Measurements from ENCODE around the gene TNFAIP3.
"Not testable (repeated sequence)": the region's sequence is repeated elsewhere in the genome, so short reads cannot be mapped to it uniquely, and the experiment has no call there.

The TNFAIP3 gene

GRCh38 chr6:137830511-137830911, 36.5 kb upstream of the TNFAIP3 start:
- no peak for DNase-seq (ENCODE audit: low read depth)
- H3K4me3 ChIP-seq (ENCODE audit: low read length), result no peak overlapping the region
- TF ChIP-seq CTCF (conservative IDR thresholded peaks at IDR 0.05; ENCODE audit: low read depth, low read length), result no peak

- no peak for DNase-seq (ENCODE audit: low read depth)
- H3K4me3 ChIP-seq (ENCODE audit: low read length), result no peak overlapping the region
- no peak for TF ChIP-seq CTCF (conservative IDR thresholded peaks at IDR 0.05; ENCODE audit: low read depth, low read length)
These were observed 34.9 kb upstream of the TNFAIP3 start for GRCh38 chr6:137832110-137832509.

- H3K4me3 ChIP-seq (ENCODE audit: low read length), result no peak overlapping the region
- DNase-seq (ENCODE audit: low read depth), result no peak
- no peak for TF ChIP-seq CTCF (conservative IDR thresholded peaks at IDR 0.05; ENCODE audit: low read depth, low read length)
These were observed 32.6 kb upstream of the TNFAIP3 start for GRCh38 chr6:137834508-137834907.

GRCh38 chr6:137836788-137837187, 30.3 kb upstream of the TNFAIP3 start:
- no peak for TF ChIP-seq CTCF (conservative IDR thresholded peaks at IDR 0.05; ENCODE audit: low read depth, low read length)
- H3K4me3 ChIP-seq (ENCODE audit: low read length), result no peak overlapping the region
- no peak for DNase-seq (ENCODE audit: low read depth)

- not testable (repeated sequence) for H3K4me3 ChIP-seq (ENCODE audit: low read length); DNase-seq (ENCODE audit: low read depth)
These were observed 29.0 kb upstream of the TNFAIP3 start for GRCh38 chr6:137838090-137838489.

GRCh38 chr6:137838597-137838996, 28.5 kb upstream of the TNFAIP3 start:
- H3K4me3 ChIP-seq (ENCODE audit: low read length); DNase-seq (ENCODE audit: low read depth): not testable (repeated sequence)

- H3K4me3 ChIP-seq (ENCODE audit: low read length), result no peak overlapping the region
- TF ChIP-seq CTCF (conservative IDR thresholded peaks at IDR 0.05; ENCODE audit: low read depth, low read length), result no peak
- no peak for DNase-seq (ENCODE audit: low read depth)
These were observed 28.0 kb upstream of the TNFAIP3 start for GRCh38 chr6:137839076-137839475.

- no peak for DNase-seq (ENCODE audit: low read depth)
- no peak for TF ChIP-seq CTCF (conservative IDR thresholded peaks at IDR 0.05; ENCODE audit: low read depth, low read length)
These were observed 26.8 kb upstream of the TNFAIP3 start for GRCh38 chr6:137840252-137840651.

More at GRCh38 chr6:137840252-137840651, 26.8 kb upstream of the TNFAIP3 start:
- no peak overlapping the region for H3K4me3 ChIP-seq (ENCODE audit: low read length)
